ENCODE measurements around the gene MACF1. TPM values are rescaled to one million over a fixed set of nuclear protein-coding genes. Genes with fewer than 3 reads are reported as not detected.

MACF1 gene
- total RNA-seq, 2 donors from 2014 or later, result 121 to 149 TPM

DNA sequence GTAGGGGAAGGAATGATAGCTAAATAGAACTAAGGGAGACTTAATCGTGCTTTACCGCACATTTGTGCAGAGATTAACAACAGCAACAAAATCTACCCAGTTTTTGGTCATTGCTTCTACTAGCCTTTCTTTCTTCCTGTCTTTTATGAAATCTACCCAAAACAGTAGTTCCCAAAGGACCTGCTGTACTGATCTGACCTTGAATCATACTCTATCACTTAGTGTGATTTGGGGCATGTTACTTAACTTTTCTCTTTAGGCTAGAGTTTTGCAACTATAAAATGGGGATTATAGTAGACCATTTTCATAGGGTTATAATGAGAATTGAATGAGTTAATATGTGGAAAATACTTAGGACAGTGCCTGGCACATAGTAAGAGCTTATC lies 30.5 kb upstream of the MACF1 start:
- no peak for DNase-seq
- no peak for ATAC-seq
- intact Hi-C loops (cut with DNase I, micrococcal nuclease), result no loop called here

DNA sequence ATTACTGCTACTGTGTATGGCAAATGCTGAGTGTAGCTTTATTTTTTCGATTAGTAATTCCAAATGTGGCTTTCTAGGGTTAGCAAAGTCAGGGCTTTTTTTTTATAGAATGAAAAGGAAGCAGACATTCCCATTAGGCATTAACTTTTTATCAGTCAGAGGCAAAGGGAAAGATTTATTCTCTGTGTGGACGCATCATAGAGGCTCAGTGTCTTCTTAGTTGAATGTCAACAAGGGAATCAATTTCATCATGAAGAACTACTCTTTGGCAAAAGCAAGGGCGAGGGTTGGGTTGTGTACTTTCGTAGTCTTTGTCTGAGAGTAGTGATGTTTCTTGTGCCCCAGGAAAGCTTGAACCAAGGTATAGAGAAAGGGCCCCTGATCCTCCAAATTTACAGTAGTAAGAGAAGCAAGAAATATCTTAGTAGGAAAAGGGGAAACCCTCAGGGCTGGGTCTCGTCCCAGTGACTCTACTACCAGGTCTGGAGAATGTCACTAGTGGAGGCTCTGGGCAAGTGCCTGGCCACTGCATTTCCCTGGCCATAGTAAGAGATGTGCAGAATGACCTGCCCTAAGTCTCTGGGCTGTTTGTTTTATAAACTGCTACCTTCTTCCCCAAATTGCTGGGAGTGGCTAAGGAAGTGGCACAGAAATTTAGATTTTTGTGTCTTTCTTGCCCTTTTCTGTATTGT lies 30.0 kb upstream of the MACF1 start:
- DNase-seq (no peak), ATAC-seq (no peak)
- intact Hi-C loops (cut with DNase I, micrococcal nuclease), result no loop called here

DNA sequence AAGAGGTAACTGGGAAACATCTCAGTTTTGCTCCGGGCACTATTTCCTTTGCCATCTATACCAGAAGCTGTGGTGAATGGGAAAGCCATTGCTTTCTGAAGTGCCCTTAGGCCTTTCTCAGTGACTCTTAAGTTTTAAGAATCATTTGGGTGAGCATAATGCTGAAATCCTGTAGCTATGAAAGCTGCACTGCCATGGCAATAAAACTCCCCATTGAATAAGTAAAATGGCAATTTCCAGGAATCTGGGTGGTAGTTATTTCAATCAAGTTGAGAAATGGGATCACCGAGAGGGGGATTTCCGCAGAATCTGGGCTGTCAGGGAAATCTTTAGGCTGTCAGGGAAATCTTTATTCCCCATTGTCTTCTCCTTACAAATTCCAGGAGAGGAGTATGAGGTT lies 26.8 kb upstream of the MACF1 start:
- intact Hi-C loops (cut with DNase I, micrococcal nuclease), result no loop called here
- ATAC-seq (no peak), DNase-seq (no peak)

DNA sequence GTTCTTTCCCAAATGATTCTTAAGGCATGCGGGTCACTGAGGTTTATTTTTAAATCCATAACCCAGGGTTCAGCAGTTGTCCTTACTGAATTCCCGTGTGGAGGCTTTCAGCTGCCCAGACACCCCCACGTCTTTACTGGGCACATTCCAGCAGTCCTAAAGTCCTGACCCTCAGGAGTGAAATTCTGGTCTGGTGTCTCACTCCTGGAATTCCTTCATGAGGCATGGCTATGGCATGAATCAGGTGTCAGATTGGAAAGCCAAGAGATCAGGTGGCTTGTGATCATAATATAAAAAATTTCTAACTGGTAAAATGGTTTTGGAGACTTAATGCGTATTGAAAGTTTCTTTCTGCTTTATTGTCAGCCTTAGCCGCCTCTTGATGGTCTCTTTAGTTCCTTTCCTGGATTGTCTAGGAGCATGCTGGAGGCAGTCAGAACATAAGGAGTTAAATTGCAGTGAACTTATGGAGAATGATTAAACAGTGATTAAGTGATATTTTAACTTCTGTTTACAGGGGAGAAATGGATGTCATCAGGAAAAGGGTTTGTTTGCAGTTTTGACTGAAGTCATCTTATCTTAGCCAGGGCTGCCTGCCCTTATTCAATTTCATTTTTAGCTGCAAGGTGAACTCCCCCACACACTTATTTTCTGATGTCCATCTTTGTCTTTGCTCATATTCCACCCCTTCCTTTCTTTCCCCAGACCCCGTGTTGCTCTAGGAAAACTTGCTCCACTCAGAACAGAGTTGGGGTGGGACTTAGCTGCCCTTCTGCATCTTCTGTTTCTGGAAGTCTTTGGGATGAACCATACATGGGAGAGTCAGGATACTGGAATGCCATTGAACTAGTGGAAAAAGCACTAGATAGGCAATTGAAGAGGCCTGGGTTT lies 25.7 kb upstream of the MACF1 start:
- no peak for DNase-seq
- no peak for ATAC-seq
- intact Hi-C loops (cut with DNase I, micrococcal nuclease), result no loop called here

DNA sequence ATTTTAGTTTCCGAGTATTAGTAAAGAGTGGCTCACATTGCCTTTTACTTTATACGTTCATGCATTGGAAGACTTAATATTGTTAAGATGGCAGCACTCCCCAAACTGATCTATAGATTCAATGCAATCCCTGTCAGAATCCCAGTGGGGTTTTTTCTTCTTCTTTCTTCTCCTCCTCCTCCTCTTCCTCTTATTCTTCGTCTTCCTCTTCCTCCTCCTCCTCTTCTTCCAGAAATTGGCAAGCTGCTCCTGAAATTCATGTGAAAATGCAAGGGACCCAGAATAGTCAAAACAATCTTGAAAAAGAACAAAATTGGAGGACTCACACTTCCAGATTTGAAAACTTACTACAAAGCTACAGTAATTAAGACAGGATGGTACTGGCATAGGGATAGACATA lies 23.2 kb upstream of the MACF1 start:
- DNase-seq (no peak), ATAC-seq (no peak)
- intact Hi-C loops (cut with DNase I, micrococcal nuclease), result no loop called here

DNA sequence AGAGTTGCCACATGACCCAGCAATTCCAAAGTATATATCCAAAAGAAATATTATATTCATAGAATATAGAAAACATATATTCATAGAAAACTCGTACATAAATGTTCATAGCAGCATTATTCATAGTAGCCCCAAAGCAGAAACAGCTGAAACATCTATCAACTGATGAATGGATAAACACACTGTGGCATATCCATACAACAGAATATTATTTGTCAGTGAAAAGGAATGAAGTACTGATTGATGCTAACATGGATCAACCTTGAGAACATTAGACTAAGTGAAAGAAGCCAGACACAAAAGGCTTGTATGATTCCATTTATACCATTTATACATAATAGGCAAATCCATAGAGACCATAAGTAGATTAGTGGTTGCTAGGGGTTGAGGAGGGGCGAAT lies 21.7 kb upstream of the MACF1 start:
- intact Hi-C loops (cut with DNase I, micrococcal nuclease), result no loop called here
- DNase-seq (no peak), ATAC-seq (no peak)

DNA sequence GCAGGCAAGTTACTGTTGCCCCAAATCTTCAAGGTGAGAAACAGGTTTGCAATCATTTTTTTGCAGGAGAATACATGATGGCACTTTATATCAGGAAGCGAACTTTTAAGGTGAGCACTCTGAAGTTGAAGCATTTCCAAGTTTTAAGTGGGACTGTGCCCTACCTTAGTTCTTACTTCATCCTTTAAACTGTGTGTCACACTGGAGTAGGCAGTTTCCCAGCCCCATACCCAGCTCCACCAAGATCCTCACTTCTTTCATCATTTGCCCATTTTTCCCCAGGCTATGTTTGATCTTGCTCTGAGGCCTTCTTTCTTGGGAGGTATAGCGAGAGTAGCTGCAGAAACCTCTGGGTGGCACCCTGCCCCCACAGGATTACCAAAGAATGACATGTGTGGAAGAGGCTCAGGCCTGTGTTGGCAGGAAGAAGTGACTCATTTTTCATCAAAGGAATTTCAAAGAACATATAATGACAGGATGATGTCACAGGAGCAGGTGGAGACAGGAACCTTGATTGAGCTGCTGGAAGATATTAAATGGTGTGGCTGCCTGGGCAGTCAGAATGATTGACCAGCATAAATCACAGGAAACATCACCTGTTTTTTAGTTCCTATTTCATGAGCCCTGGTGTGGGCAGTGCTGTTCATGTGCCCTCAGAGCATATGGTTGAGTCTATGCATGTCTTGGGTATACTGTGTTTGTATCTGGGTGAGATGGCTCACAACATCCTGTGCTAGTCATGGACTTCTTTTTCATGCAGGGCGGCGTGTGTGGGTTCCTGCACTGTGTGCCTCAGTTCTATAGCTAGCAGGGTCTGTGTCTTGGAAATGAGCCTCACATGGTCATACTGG lies 20.8 kb upstream of the MACF1 start:
- intact Hi-C loops (cut with DNase I, micrococcal nuclease), result no loop called here
- ATAC-seq (peak; percentile 97), DNase-seq (peak; percentile 70 to 78)

DNA sequence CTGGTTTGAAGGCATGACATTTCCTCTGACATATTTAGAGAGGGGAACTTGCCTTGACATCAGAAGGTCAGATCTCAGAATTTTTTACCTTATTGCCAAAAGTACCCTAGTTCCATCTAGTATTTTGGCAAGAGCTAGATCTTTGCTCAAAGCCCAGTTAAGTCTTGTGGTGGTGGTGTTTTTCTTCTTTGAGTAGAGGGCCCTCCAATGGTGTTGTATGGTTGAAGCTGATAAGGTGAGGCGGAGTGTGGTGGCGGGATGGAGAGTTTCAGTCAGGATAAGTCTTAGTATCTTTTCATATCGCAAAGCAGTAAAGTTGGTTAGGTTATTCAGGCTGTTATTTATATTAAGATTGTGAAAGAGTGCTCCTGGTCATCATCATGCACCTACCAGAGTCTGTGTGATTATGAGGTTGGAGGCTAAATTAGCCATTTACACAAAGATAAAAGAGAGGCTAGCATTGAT lies 20.1 kb upstream of the MACF1 start:
- ATAC-seq (no peak), DNase-seq (no peak)
- intact Hi-C loops (cut with DNase I, micrococcal nuclease), result no loop called here

DNA sequence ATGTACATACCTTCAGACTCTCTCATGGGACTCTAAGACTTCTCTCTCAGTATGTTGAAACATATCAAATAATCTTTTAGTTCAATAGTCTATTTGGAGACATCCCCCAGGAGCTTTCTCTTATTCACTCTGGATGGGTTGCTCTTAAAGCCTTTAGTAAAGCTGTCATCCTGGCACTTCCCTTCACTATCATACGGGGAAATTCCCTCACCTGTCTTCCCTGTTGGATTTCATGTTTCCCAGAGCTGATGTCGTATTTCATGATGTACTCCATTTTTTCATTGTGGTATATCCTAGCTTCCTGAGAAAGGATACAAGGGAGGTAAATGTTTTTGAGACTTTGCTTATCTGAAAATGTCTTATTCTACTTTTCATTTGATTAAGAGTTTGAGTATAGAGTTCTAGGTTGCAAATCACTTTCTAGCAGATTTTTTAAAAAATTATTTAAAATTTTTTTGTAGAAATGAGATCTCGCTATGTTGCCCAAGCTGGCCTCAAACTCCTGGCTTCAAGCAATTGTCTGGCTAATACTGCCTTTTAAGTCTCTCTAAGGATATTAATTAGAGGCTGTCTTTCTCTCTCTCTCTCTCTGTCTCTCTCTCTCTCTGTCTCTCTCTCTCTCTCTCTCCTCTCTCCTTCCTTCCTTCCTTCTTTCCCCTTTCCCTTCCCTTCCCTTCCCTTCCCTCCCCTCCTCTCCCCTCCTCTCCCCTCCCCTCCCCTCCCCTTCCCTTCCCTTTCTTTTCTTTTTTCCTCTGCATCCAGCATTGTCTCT lies 17.0 kb upstream of the MACF1 start:
- intact Hi-C loops (cut with DNase I, micrococcal nuclease), result no loop called here

DNA sequence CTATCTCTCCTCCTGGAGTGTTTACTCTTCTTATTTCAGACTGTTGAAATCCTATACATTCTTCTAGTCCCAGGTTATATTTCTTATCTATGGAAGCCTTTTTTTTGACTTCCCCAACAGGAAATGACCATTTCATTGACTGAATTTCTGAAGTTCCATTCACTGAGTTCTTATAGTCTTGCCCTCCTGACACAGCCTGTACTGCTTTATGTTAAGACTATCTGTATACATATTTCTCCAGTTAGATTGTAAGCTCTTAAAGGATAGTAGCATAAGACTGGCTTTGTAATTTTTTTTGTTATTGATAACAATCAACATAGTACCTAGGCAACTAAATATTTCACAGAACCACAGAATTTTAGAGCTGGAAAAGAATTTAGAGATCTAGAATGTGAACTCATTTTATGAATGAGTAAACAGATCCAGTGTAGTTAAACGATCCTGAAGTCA lies 14.9 kb upstream of the MACF1 start:
- no peak for ATAC-seq
- intact Hi-C loops (cut with DNase I, micrococcal nuclease), result loop anchor here (5.0 to 10.0 kb wide), 3 partner anchors 68 to 82 kb away; no protein-coding TSS in a partner anchor
- DNase-seq, result no peak

More for the DNA sequence above, 17.0 kb upstream of the MACF1 start:
- no peak for DNase-seq
- no peak for ATAC-seq

DNA sequence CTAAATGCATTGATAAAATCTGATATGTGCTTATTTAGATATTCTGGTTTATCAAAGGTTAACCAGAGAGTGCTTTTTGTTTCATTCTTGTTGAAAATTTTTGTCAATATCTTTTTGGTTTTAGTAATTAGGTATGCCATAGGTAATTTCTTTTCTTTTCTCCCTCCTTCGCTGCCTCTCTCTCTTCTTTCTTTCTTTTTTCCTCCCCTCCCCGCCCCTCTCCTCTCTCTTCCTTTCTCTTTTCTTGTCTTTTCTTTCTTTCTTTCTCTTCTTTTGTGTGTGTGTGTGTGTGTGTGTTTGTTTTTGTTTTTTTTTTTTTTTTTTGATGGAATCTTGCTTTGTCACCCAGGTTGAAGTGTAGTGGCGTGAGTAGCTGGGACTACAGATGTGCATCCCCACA lies 14.4 kb upstream of the MACF1 start:
- intact Hi-C loops (cut with DNase I, micrococcal nuclease), result loop anchor here (5.0 to 10.0 kb wide), 3 partner anchors 67 to 83 kb away; no protein-coding TSS in a partner anchor
- DNase-seq (no peak), ATAC-seq (no peak)

DNA sequence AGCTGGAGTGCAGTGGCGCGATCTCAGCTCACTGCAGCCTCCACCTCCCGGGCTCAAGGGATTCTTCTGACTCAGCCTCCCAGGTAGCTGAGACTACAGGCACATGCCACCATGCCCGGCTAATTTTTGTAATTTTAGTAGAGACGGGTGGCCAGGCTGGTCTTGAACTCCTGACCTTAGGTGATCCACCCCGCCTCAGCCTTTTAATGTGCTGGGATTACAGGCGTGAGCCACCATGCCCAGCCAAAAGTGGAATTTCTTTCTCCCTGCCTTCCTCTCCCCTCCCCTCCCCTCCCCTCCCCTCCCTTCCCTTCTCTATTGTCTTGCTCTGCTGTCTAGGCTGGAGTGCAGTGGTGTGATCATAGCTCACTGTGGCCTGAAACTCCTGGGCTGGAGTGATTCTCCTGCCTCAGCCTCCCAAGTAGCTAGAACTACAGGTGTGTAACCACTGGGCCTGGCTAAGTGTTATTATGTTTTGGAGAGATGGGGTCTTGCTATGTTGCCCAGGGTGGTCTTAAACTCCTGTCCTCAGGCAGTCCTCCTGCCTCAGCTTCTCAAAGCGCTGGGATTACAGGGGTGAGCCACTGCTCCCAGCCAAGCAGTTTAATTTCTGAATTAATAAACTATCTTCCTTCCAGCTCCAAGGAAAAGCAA lies 10.0 kb upstream of the MACF1 start:
- ATAC-seq (no peak), DNase-seq (no peak)
- intact Hi-C loops (cut with DNase I, micrococcal nuclease), result loop anchor here (5.0 to 10.0 kb wide), 3 partner anchors 63 to 87 kb away; no protein-coding TSS in a partner anchor

DNA sequence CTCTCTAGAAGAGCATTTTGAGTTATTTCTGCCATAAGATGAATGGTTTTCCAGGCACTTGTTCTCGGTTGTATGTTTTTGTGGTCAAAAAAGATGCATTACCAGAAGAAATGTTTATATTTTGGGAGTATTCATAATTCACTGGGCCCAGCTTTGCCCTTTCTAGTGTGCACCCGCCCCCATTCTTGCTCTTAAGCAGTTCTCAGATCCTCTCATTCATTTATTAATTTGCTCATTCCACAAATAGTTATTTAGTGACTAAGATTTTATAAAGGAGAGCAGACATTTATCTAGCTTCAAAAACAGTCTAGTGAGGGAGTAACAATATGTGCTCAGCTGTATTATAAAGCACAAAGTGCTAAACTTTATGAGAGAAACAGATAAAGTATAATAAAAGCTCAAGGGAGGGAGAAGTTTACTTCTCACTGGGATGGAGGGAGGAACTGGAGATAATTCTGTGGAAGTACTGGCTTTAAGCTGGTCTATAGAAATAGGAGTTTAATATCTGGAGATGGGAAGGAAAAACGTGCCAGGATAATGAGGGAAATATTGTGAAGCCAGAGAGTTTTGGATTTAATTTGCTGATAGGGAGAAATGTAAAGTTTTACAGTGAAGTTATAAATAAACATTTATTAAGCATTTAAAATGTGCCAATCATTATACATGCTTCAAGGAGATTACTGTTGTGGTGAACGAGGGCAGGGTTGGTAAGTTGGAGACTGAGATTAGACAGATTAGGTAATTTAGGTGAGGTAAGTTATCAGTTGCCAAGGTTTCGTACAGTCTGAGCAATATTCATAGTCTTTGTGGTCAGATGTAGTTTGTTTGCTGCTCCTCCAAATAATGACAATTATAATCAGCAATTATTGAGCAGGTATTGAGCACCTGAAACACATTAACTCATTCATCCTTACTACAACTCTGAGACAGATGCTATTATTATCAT lies 9.1 kb upstream of the MACF1 start:
- ATAC-seq, result peak; percentile 65
- no peak for DNase-seq
- intact Hi-C loops (cut with DNase I, micrococcal nuclease), result loop anchor here in 1 of 2 donors (10.0 kb wide), 1 partner anchor 69 kb away; no protein-coding TSS in a partner anchor

DNA sequence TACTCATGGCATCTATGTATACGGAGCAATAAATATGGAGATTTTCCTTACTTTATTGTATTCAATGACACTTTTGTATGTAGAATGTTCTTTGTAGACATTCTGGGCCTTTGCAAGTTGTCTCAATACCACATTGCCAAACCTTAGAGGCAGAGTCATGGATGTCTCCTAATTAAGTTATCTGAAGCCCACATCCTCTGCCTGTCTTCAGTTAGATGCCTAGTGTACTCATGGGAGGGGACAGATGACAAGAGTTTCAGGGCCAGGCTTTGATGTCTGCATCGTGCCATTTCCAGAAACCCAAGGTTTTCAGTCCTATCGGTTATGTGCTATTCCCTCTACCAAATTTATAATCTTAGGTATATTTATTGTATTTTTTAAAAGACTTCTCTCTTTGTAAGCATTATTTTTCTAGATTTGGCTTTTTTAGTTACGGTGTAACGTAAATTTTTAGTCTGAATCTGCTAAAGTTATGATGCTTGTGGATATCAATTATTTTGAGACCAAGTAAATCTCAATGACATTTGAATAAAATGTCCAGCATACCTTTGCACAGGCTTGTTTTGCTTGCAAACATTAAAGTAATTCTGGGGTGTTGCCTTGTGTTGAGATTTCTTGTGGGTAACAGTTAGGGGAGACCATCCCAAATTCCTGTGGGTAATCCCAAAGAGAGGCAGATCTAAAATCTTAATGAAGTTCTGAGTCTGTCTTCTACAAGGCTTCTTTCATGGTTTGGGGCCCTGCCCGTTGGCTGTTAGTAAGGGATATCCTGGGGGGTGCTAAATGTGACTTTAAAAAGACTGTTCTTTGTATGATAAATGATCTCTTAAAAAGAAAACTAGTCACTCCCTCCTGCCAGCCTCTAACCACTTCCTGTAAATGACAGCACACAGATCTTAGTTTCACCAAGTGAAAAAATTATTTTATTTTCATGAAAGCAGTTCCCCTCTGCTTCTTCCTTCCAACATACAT lies 8.0 kb upstream of the MACF1 start:
- intact Hi-C loops (cut with DNase I, micrococcal nuclease), result loop anchor here in 1 of 2 donors (10.0 kb wide), 1 partner anchor 68 kb away; no protein-coding TSS in a partner anchor
- DNase-seq, result no peak
- ATAC-seq, result peak; percentile 15

DNA sequence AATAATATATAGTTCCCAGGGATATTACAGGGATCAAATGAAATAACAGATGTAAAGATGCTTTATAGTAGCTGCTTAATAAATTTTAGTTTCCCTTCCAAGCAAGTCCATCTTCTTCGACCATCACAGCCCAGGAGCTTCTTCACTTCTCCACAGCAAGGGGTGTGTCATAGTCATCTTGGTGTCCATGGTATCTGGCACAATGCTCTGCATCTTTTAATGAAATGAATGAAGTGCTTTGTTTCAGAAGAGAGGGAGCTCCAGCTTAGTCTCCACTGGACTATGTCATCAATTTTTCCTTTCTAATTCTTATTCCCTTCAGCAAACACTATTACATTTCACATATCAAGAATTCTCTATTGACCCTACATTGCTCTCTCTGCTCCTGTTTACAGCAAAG lies 4.9 kb upstream of the MACF1 start:
- intact Hi-C loops (cut with DNase I, micrococcal nuclease), result loop anchor here in 1 of 2 donors (10.0 kb wide), 1 partner anchor 65 kb away; no protein-coding TSS in a partner anchor
- DNase-seq (no peak), ATAC-seq (no peak)
